Peyer's patch (tissue), 4 donors: ENCODE measurements around the gene NIT2. TPM values are rescaled to one million over a fixed set of nuclear protein-coding genes. Genes with fewer than 3 reads are reported as not detected.
A peak's percentile ranks its signal among the peaks of the same experiment; 100 is the strongest.

Experiments used
- DNase-seq, 3 donors: peaks; one replicate each; pipeline ENCODE4 v3.0.0-alpha.2; 2017 to 2019
- H3K27ac ChIP-seq, 4 donors: fragments of 200-600 bp; sonication (generic); one replicate each; pipeline ENCODE4 v1.5.1; 2016 to 2019
- H3K27me3 ChIP-seq, 2 donors: fragments of 200-600 bp; sonication (generic); one replicate each; pipeline ENCODE4 v1.5.1; 2019
- H3K36me3 ChIP-seq, 3 donors: fragments of 200-600 bp; sonication (generic); one replicate each; pipeline ENCODE4 v1.5.1; 2016 to 2019
- H3K4me1 ChIP-seq, 4 donors: fragments of 200-600 bp; sonication (generic); one replicate each; pipeline ENCODE4 v1.5.1; 2016 to 2019
- H3K4me3 ChIP-seq, 4 donors: fragments of 200-600 bp; sonication (generic); 1 replicate in 3 of 4; 2 replicates in 1 of 4; pipeline ENCODE4 v1.5.1; 2016 to 2019; ENCODE audit warnings: mild to moderate bottlenecking in 1 of 4
- H3K9me3 ChIP-seq, 4 donors: fragments of 200-600 bp; sonication (generic); one replicate each; pipeline ENCODE4 v1.5.1; 2016 to 2019; ENCODE audit warnings: mild to moderate bottlenecking in 1 of 4
- POLR2A ChIP-seq, 2 donors: fragments of 450-650 bp; IDR thresholded peaks; one replicate each; pipeline ENCODE4 v1.5.1; 2017; ENCODE audit warnings: antibody characterized with exemption in 2 of 2, mild to moderate bottlenecking in 2 of 2, moderate library complexity in 2 of 2
- total RNA-seq, 4 donors: library from RNA; depleted of rRNA; stranded (reverse); fragments of >200 nt; gene quantifications; one replicate each; pipeline ENCODE4 v1.1.0, GENCODE V29; 2016
- TF ChIP-seq, protein P1 (sequence below), 6 experiments: fragments of 450-650 bp in 4 of 6; fragments of 200-600 bp in 2 of 6; sonication (generic) in 1 of 6; IDR thresholded peaks; one replicate each; pipeline ENCODE4 v1.5.1; 2017 to 2019; ENCODE audit warnings: antibody characterized with exemption in 6 of 6, mild to moderate bottlenecking in 3 of 6, moderate library complexity in 1 of 6

The NIT2 gene
- total RNA-seq, 4 donors from 2014 or later = 14.0 to 28.3 (median 17.2) TPM

DNA sequence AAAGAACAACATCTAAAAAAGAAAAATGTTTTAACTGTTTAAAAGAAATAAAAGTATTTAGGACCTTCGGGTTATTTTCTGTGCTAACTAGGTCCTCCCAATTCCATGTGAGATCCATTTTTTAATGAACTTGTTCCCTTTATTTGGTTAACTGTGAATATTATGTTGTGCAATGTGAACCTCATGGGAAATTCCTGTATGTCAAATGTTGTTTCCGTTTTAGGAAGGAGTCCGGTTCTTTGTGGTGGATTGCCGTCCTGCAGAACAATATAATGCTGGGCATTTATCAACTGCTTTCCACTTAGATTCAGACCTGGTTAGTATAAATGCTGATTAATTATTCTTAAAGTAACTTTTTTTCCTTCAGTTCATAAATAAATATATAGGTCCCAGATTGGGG lies 35.5 kb upstream of the NIT2 start:
- Histone ChIP-seq H3K36me3 (peaks cover 0 to 79% (median 0%) of the 10 kb centered on the region in 3 donors), H3K4me3 (no peak overlapping the region), H3K9me3 (no peaks in the 10 kb centered on the region), H3K27me3 (no peaks in the 10 kb centered on the region), H3K4me1 (no peaks in the 10 kb centered on the region), H3K27ac (no peak overlapping the region)
- TF ChIP-seq POLR2A (IDR thresholded peaks at IDR 0.05) = no peak
- TF ChIP-seq, protein P1, sequence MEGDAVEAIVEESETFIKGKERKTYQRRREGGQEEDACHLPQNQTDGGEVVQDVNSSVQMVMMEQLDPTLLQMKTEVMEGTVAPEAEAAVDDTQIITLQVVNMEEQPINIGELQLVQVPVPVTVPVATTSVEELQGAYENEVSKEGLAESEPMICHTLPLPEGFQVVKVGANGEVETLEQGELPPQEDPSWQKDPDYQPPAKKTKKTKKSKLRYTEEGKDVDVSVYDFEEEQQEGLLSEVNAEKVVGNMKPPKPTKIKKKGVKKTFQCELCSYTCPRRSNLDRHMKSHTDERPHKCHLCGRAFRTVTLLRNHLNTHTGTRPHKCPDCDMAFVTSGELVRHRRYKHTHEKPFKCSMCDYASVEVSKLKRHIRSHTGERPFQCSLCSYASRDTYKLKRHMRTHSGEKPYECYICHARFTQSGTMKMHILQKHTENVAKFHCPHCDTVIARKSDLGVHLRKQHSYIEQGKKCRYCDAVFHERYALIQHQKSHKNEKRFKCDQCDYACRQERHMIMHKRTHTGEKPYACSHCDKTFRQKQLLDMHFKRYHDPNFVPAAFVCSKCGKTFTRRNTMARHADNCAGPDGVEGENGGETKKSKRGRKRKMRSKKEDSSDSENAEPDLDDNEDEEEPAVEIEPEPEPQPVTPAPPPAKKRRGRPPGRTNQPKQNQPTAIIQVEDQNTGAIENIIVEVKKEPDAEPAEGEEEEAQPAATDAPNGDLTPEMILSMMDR (IDR thresholded peaks at IDR 0.05) = no peak
- DNase-seq = no peak

DNA sequence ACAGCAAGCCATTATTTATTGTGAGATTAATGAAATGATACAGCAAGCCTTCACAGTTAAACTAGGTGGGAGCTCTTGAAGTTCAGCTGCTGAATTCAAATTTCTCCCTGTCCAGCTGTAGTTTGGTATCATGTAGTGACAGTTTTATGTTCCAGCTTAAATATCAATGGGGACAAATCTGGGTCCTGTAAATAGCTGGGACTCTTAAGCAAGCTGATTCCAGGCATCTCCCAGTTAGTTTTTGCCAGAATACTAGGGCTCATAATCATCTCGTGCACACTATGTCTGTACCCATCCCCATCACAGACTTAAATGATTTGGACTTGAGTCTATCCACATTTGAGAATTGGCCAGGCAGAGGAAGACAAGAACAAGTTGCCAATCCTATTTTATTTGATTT lies 27.9 kb upstream of the NIT2 start:
- no peak for DNase-seq
- Histone ChIP-seq H3K36me3 (peaks cover 0 to 74% (median 0%) of the 10 kb centered on the region in 3 donors), H3K27ac (no peak overlapping the region), H3K27me3 (no peaks in the 10 kb centered on the region), H3K4me1 (no peaks in the 10 kb centered on the region), H3K4me3 (no peak overlapping the region), H3K9me3 (no peaks in the 10 kb centered on the region)
- TF ChIP-seq POLR2A (IDR thresholded peaks at IDR 0.05) = no peak
- TF ChIP-seq, protein P1 (IDR thresholded peaks at IDR 0.05) = no peak

DNA sequence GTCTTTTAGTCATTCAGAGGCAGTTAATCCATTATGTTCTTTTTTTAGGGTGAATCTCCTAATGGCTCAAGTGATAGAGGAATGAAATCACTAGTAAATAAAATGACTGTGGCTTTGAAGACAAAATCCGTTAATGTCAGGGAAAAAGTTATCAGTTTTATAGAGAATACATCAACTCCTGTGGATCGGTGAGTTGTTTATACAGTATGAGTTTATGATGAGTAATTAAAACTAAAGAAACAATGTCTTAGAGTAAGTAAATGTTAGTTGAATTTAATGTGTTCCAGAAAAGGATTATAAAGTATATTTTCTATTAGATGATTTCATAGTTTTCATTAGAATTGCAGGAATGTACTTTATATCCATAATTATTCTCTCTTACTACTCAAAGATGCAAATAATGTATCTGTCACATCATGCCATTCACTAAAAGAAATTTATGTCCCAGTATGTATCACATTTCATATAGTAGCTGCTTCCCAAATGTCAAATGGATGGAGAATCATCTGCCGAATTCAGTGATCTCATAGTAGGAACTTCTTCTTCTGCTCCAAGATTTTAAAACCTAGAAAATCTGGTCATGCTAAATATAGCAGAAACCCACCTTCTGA lies 24.1 kb upstream of the NIT2 start:
- Histone ChIP-seq H3K27me3 (no peaks in the 10 kb centered on the region), H3K4me1 (no peaks in the 10 kb centered on the region), H3K27ac (no peak overlapping the region), H3K36me3 (peaks cover 0 to 53% (median 0%) of the 10 kb centered on the region in 3 donors), H3K9me3 (no peaks in the 10 kb centered on the region), H3K4me3 (no peak overlapping the region)
- TF ChIP-seq POLR2A (IDR thresholded peaks at IDR 0.05) = no peak
- TF ChIP-seq, protein P1 (IDR thresholded peaks at IDR 0.05) = no peak
- DNase-seq = no peak

DNA sequence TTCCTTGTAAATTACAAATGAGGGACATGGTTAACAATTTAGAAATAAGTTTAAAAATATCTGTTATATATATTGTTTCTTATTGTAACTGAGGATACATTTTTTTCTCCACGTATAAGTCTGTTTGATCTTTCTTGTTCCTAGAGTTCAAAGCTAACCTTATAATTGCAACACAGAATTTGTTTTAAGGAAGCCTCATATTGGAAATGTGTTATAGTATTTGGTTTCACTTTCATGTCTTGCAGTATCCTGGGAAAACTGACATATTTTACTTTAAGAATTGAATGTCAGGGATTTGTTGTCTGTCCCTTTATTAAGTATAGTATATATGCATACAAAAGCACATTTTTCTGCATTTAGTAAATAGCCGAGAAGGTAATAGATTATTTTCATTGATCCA lies 23.5 kb upstream of the NIT2 start:
- H3K4me1 ChIP-seq = no peaks in the 10 kb centered on the region
- no peak overlapping the region for H3K27ac ChIP-seq
- no peaks in the 10 kb centered on the region for H3K9me3 ChIP-seq
- peaks cover 0 to 51% (median 0%) of the 10 kb centered on the region in 3 donors for H3K36me3 ChIP-seq
- no peak overlapping the region for H3K4me3 ChIP-seq
- TF ChIP-seq, protein P1 (IDR thresholded peaks at IDR 0.05) = no peak
- no peak for TF ChIP-seq POLR2A (IDR thresholded peaks at IDR 0.05)
- H3K27me3 ChIP-seq = no peaks in the 10 kb centered on the region
- DNase-seq = no peak

DNA sequence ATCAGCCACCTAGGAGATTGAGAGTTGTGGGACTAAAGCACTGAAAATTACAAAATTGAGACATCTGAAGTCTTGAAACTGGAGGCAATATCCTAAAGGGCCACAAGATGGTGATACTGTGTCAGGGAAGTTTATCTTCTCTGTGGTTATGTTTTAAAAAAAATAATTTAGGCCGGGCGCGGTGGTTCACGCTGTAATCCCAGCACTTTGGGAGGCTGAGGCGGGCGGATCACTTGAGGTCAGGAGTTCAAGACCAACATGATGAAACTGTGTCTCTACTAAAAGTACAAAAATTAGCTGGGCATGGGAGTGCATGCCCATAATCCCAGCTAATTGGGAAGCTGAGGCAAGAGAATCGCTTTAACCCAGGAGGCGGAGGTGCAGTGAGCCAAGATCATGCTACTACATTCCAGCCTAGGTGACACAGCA lies 17.9 kb upstream of the NIT2 start:
- Histone ChIP-seq H3K27me3 (no peaks in the 10 kb centered on the region), H3K27ac (no peak overlapping the region), H3K4me3 (no peak overlapping the region), H3K9me3 (no peaks in the 10 kb centered on the region), H3K36me3 (peaks cover 0 to 34% (median 0%) of the 10 kb centered on the region in 3 donors), H3K4me1 (no peaks in the 10 kb centered on the region)
- DNase-seq = no peak
- TF ChIP-seq, protein P1 (IDR thresholded peaks at IDR 0.05) = peak in 5 of 6 experiments; percentile 63 to 73 (median 69)
- no peak for TF ChIP-seq POLR2A (IDR thresholded peaks at IDR 0.05)
